OCI-M2 (cell line): ENCODE results near the gene ACSM5.
"Not testable (repeated sequence)": the region's sequence is repeated elsewhere in the genome, so short reads cannot be mapped to it uniquely, and the experiment has no call there.

Source experiments
- DNase-seq: peaks from one replicate; lab custom pipeline; 2025; ENCODE audit not compliant: unreplicated experiment; lab: John Stamatoyannopoulos, UW

Gene ACSM5

GRCh38 chr16:20446652-20447393, 37.5 kb downstream of the ACSM5 start:
- not testable (repeated sequence) for DNase-seq

GRCh38 chr16:20451364-20451763, 42.0 kb downstream of the ACSM5 start, which contains the start of gene ACSM2A:
Gene ACSM2A, plus strand, starts transcription at chr16:20451521. Its CDS starts 8,594 bp downstream, at chr16:20460115.
- not testable (repeated sequence) for DNase-seq

DNA sequence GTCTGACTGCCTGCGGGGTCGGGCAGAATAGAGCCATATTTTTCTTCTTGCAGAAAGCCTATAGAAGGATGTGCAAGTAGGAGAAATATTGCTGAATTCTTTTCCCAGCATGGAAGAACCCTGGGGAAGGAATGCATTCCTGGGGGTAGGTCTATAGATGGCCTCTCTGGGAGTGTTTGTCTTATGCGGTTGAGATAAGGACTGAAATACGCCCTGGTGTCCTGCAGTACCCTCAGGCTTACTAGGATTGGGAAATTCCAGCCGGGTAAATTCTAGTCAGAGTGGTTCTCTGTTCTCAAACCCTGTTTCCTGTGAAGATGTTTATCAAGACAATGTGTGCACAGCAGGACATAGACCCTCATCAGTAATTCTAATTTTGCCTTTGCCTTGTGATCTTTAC, 44.3 kb downstream of the ACSM5 start:
- DNase-seq = not testable (repeated sequence)

GRCh38 chr16:20459227-20459626, 49.9 kb downstream of the ACSM5 start:
- DNase-seq = not testable (repeated sequence)

- not testable (repeated sequence) for DNase-seq
These were observed 51.0 kb downstream of the ACSM5 start for GRCh38 chr16:20460313-20460712.

GRCh38 chr16:20468954-20469353, 59.6 kb downstream of the ACSM5 start:
- not testable (repeated sequence) for DNase-seq

DNA sequence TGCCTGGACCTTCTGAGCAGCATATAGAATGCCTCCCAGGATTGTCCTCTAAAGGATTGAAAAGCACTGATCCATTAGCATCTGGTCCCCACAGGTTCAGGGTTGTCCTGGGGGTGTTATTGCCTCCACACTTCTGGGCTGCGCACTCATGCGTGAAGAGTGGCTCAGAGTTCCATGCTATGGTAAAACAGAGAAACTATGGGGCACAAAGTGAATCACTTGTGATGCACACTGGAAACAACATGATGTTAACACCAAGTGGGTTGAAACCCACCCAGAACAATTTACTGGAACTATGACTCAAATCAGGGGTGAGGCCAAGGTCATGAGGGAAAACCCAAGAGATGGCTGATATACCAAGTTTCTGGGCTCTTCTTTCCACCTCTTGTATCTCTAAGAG, 60.6 kb downstream of the ACSM5 start:
- not testable (repeated sequence) for DNase-seq

DNA sequence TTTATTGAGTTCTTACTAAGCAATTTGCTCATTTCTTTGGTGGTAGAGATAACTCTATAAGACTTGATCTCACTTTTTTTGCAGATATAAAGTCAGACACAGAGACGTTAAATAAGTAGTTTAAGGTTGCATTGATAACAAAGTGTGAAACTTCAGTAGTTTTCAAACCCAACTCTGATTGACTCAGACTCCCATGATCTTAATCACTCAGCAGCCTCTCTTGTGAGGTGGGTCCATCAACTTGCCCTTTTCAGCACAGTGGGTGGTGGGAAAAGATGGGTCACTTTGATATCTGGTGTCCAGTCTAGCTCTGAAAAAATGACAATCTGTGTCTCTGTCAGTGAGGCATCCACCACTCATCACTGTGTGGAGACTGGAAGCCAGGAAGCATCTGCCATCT, 61.4 kb downstream of the ACSM5 start:
- not testable (repeated sequence) for DNase-seq

- DNase-seq = not testable (repeated sequence)
These were observed 67.9 kb downstream of the ACSM5 start for GRCh38 chr16:20477188-20477744.

GRCh38 chr16:20483989-20484388, 74.7 kb downstream of the ACSM5 start:
- DNase-seq = not testable (repeated sequence)

DNA sequence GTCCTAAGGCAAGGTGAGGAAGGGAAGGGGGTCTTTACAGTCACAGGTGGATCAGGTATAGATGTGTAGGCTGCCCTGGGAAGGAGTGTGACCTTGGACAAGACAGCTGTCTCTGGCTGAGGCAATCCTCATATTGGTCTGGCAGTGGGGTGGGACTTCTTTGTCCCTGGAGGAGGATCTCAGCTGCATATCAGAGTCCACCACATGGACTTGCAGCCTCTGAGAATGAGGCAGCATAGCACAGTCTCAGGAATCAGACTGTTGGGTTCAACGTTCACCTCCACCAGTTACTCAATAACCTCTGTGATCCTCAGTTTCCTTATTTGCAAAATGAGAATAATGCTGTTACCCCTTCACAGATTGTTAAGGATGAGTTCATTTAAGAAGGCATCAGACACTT, 75.4 kb downstream of the ACSM5 start:
- DNase-seq = no peak

DNA sequence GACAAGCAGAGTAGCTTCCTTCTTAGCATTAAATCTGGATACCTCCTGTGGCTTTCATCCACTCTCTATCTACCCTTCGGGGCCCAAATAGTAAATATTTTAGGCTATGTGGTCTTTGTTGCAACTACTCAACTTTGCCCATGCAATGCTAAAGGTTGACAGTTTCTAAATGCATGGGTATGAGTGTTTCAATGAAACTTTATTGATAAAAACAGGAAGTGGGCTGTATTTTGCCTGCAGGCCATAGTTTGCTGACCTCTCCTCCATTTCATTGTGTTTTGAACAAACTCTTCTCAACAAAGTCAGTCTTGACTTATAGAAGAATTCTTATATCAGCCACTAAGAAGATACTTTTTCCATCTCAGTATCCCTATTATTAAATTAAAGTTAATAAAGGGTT, 76.1 kb downstream of the ACSM5 start:
- DNase-seq = no peak
